GM18519 (cell line): ENCODE data around the gene WWOX.
"Not testable (repeated sequence)": the region's sequence is repeated elsewhere in the genome, so short reads cannot be mapped to it uniquely, and the experiment has no call there.

ENCODE experiments used
- ATAC-seq: cut with Tn5 transposase; IDR thresholded peaks from one replicate; pipeline ENCODE4 v1.9.1; 2021; ENCODE audit warnings: mild to moderate bottlenecking, moderate library complexity; ENCODE audit not compliant: unreplicated experiment, low FRiP score

The WWOX gene

GRCh38 chr16:79217375-79218011, 1118.0 kb downstream of the WWOX start:
- ATAC-seq = no peak

- ATAC-seq = no peak
These were observed 1118.9 kb downstream of the WWOX start for GRCh38 chr16:79218351-79218750.

GRCh38 chr16:79225994-79226393, 1126.5 kb downstream of the WWOX start:
- not testable (repeated sequence) for ATAC-seq

- ATAC-seq = no peak
These were observed 1129.9 kb downstream of the WWOX start for GRCh38 chr16:79229361-79229760.

GRCh38 chr16:79245700-79246099, 1146.2 kb downstream of the WWOX start:
- not testable (repeated sequence) for ATAC-seq

GRCh38 chr16:79247386-79247785, 1147.9 kb downstream of the WWOX start:
- no peak for ATAC-seq

GRCh38 chr16:79248351-79248750, 1148.9 kb downstream of the WWOX start:
- ATAC-seq = no peak

GRCh38 chr16:79250502-79251098, 1151.1 kb downstream of the WWOX start:
- ATAC-seq = no peak

GRCh38 chr16:79253100-79253631, 1153.7 kb downstream of the WWOX start:
- ATAC-seq = no peak

- no peak for ATAC-seq
These were observed 1158.6 kb downstream of the WWOX start for GRCh38 chr16:79257953-79258490.

GRCh38 chr16:79260890-79261289, 1161.4 kb downstream of the WWOX start:
- not testable (repeated sequence) for ATAC-seq

GRCh38 chr16:79261481-79261940, 1162.1 kb downstream of the WWOX start:
- ATAC-seq = no peak

GRCh38 chr16:79261944-79262552, 1162.6 kb downstream of the WWOX start:
- ATAC-seq = no peak
